Spleen (tissue), 11 donors: Measurements from ENCODE around the gene RAB14. TPM values are rescaled to one million over a fixed set of nuclear protein-coding genes. Genes with fewer than 3 reads are reported as not detected.

Experiments used
- DNase-seq: peaks from one replicate; pipeline ENCODE4 v3.0.0-alpha.2; 2020
- H3K27ac ChIP-seq, 8 donors: fragments of 200-600 bp; sonication (generic) in 7 of 8; 1 replicate in 4 of 8; 2 replicates in 4 of 8; pipeline versions ENCODE4 v1.5.0 to v1.8.0; 2016 to 2021; ENCODE audit warnings: inconsistent platforms in 4 of 8, mild to moderate bottlenecking in 4 of 8, moderate library complexity in 1 of 8
- H3K27me3 ChIP-seq, 7 donors: fragments of 200-600 bp; sonication (generic) in 6 of 7; replicated peaks in 1 of 7; 1 replicate in 4 of 7; 2 replicates in 3 of 7; pipeline versions ENCODE4 v1.5.0 to v1.8.0; 2016 to 2021; ENCODE audit warnings: inconsistent platforms in 3 of 7, mild to moderate bottlenecking in 1 of 7
- H3K36me3 ChIP-seq, 6 donors: fragments of 200-600 bp; sonication (generic) in 5 of 6; 1 replicate in 4 of 6; 2 replicates in 2 of 6; pipeline versions ENCODE4 v1.5.0 to v1.8.0; 2016 to 2021; ENCODE audit warnings: inconsistent platforms in 2 of 6
- H3K4me1 ChIP-seq, 6 donors: fragments of 200-600 bp; sonication (generic) in 5 of 6; 1 replicate in 3 of 6; 2 replicates in 3 of 6; pipeline versions ENCODE4 v1.5.0 to v1.8.0; 2016 to 2021; ENCODE audit warnings: inconsistent platforms in 3 of 6
- H3K4me3 ChIP-seq, 8 donors: fragments of 200-600 bp; sonication (generic) in 7 of 8; 1 replicate in 4 of 8; 2 replicates in 4 of 8; pipeline versions ENCODE4 v1.5.0 to v1.8.0; 2016 to 2021; ENCODE audit warnings: inconsistent platforms in 4 of 8, mild to moderate bottlenecking in 4 of 8, moderate library complexity in 2 of 8
- H3K9me3 ChIP-seq, 8 donors: fragments of 200-600 bp; sonication (generic) in 7 of 8; 1 replicate in 4 of 8; 2 replicates in 4 of 8; pipeline versions ENCODE4 v1.5.0 to v1.8.0; 2016 to 2021; ENCODE audit warnings: inconsistent platforms in 4 of 8
- POLR2A ChIP-seq, 3 donors: fragments of 450-650 bp; IDR thresholded peaks; one replicate each; pipeline ENCODE4 v1.5.1; 2017; ENCODE audit warnings: antibody characterized with exemption in 3 of 3, mild to moderate bottlenecking in 1 of 3
- POLR2AphosphoS5 ChIP-seq, 3 donors: sonication (generic); formaldehyde crosslinking; IDR thresholded peaks; one replicate each; pipeline ENCODE4 v1.5.1; 2017; ENCODE audit warnings: antibody characterized with exemption in 3 of 3
- WGBS, 5 donors: extraction: QIAGEN DNeasy Blood & Tissue Kit in 3 of 5; methylation state at CpG; one replicate each; pipeline versions ENCODE4 v1.1.5 to v1.1.7; 2013 to 2018; 5-methylcytosine and 5-hydroxymethylcytosine counted together
- intact Hi-C: fragments of 100-400 bp; cut with DNase I; formaldehyde crosslinking; loops from one replicate; pipeline ENCODE4 v1.15.0; 2023; ENCODE audit warnings: low total_unique reads
- polyA plus RNA-seq, 3 donors: library from polyadenylated mRNA; stranded (reverse); fragments of 200-250 nt; gene quantifications; one replicate each; pipeline ENCODE4 v1.2.1, GENCODE V29; 2013
- total RNA-seq, 7 donors: library from RNA; depleted of rRNA in 3 of 7; stranded (reverse); fragments of >200 nt in 3 of 7; fragmentation: NEBNext Ultra II Directional in 4 of 7; extraction: Animal tissue kit (Norgen Biotek cat#: 25700) in 4 of 7; gene quantifications; one replicate each; pipeline versions ENCODE4 v1.1.0 to v1.2.1, GENCODE V29; 2016 to 2021
- TF ChIP-seq, protein P1 (sequence below), 11 experiments: fragments of 200-600 bp in 7 of 11; fragments of 450-650 bp in 4 of 11; sonication (generic) in 4 of 11; IDR thresholded peaks in 8 of 11; conservative IDR thresholded peaks in 3 of 11; 1 replicate in 7 of 11; 2 replicates in 4 of 11; pipeline versions ENCODE4 v1.4.0 to v1.8.0; 2016 to 2021; ENCODE audit warnings: antibody characterized with exemption in 11 of 11, inconsistent platforms in 4 of 11, mild to moderate bottlenecking in 1 of 11
- donor health status: healthy with polysubstance abuse.
- donor health status: DM: no; HTN: no; CAD: no; lungs with moderate emphysema.
- donor health status: DM: no; HTN: no; CAD: no.
- donor health status: Bipolar disorder and iron deficiency.
- donor health status: healthy.
- donor health status: DM: no; HTN: no; CAD: no.
- donor health status: DM: yes; HTN: yes; CAD: no.

The RAB14 gene
- total and polyA plus RNA-seq, 10 donors: 20.4 to 75.2 (median 49.6) TPM

- WGBS, 5 donors: 42 to 54% (median 49%) methylated on average over 4 of the region's 4 CpGs
Observed at GRCh38 chr9:121198512-121199042, 3.1 kb downstream of the RAB14 start.

GRCh38 chr9:121197132-121197531 lies 4.5 kb downstream of the RAB14 start:
- no peak for DNase-seq
- peak overlapping the region in 1 of 8 donors; percentile 3 for H3K4me3 ChIP-seq
- TF ChIP-seq, protein P1, sequence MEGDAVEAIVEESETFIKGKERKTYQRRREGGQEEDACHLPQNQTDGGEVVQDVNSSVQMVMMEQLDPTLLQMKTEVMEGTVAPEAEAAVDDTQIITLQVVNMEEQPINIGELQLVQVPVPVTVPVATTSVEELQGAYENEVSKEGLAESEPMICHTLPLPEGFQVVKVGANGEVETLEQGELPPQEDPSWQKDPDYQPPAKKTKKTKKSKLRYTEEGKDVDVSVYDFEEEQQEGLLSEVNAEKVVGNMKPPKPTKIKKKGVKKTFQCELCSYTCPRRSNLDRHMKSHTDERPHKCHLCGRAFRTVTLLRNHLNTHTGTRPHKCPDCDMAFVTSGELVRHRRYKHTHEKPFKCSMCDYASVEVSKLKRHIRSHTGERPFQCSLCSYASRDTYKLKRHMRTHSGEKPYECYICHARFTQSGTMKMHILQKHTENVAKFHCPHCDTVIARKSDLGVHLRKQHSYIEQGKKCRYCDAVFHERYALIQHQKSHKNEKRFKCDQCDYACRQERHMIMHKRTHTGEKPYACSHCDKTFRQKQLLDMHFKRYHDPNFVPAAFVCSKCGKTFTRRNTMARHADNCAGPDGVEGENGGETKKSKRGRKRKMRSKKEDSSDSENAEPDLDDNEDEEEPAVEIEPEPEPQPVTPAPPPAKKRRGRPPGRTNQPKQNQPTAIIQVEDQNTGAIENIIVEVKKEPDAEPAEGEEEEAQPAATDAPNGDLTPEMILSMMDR (IDR thresholded peaks at IDR 0.05 in 8 of 11, conservative IDR thresholded peaks at IDR 0.05 in 3 of 11): no peak
- TF ChIP-seq POLR2A (IDR thresholded peaks at IDR 0.05) (no peak), POLR2AphosphoS5 (IDR thresholded peaks at IDR 0.05) (no peak)
- H3K36me3 ChIP-seq: no peaks in the 10 kb centered on the region
- H3K4me1 ChIP-seq: peaks cover 68 to 91% (median 85%) of the 10 kb centered on the region in 6 donors
- H3K27ac ChIP-seq: no peak overlapping the region
- 86 to 100% (median 90%) methylated on average over 1 of the region's 1 CpG for WGBS, 5 donors
- no peaks in the 10 kb centered on the region for H3K9me3 ChIP-seq
- H3K27me3 ChIP-seq: no peaks in the 10 kb centered on the region
- intact Hi-C loops: no loop called here

More at GRCh38 chr9:121198512-121199042, 3.1 kb downstream of the RAB14 start:
- Histone ChIP-seq H3K9me3 (no peaks in the 10 kb centered on the region), H3K4me3 (peak overlapping the region in 3 of 8 donors; percentile 87 to 98 (median 97)), H3K4me1 (peaks cover 59 to 91% (median 77%) of the 10 kb centered on the region in 6 donors), H3K27ac (no peak overlapping the region), H3K27me3 (no peaks in the 10 kb centered on the region), H3K36me3 (no peaks in the 10 kb centered on the region)
- intact Hi-C loops: no loop called here
- TF ChIP-seq POLR2AphosphoS5 (IDR thresholded peaks at IDR 0.05): no peak
- no peak for TF ChIP-seq POLR2A (IDR thresholded peaks at IDR 0.05)
- no peak for DNase-seq

DNA sequence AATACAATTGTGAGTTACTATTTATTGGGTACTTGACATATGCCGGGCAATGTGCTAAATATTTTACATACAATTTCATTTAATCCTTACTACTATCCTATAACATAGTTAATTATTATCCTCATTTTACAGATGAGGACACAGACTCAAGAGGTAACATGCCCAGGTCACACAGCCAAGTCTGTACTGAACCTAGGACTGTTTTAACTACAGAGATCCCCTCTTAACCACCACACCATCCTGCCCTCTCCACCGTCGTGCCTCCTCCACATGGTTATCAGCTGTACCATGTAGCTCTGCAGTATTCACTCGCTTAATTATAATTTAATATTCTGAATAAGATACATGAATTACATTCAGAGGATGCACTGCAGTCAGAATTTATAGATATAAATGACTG lies 5.3 kb downstream of the RAB14 start:
- TF ChIP-seq POLR2A (IDR thresholded peaks at IDR 0.05): no peak
- TF ChIP-seq, protein P1 (IDR thresholded peaks at IDR 0.05 in 8 of 11, conservative IDR thresholded peaks at IDR 0.05 in 3 of 11): no peak
- no peak for TF ChIP-seq POLR2AphosphoS5 (IDR thresholded peaks at IDR 0.05)
- Histone ChIP-seq H3K27ac (no peak overlapping the region), H3K9me3 (no peaks in the 10 kb centered on the region), H3K4me3 (peak overlapping the region in 1 of 8 donors; percentile 7), H3K36me3 (no peaks in the 10 kb centered on the region), H3K27me3 (no peaks in the 10 kb centered on the region), H3K4me1 (peaks cover 74 to 97% (median 92%) of the 10 kb centered on the region in 6 donors)
- DNase-seq: no peak
- intact Hi-C loops: no loop called here
- WGBS, 5 donors: 44 to 48% (median 45%) methylated on average over 4 of the region's 4 CpGs

- 4 to 17% (median 8%) methylated on average over 1 of the region's 1 CpG for WGBS, 5 donors
- Histone ChIP-seq H3K4me3 (no peak overlapping the region), H3K4me1 (peaks cover 70 to 100% (median 98%) of the 10 kb centered on the region in 6 donors), H3K36me3 (peaks cover 0 to 7% (median 0%) of the 10 kb centered on the region in 6 donors), H3K9me3 (no peaks in the 10 kb centered on the region), H3K27ac (peak overlapping the region in 1 of 8 donors; percentile 3), H3K27me3 (no peaks in the 10 kb centered on the region)
- intact Hi-C loops: no loop called here
- DNase-seq: no peak
- TF ChIP-seq POLR2AphosphoS5 (IDR thresholded peaks at IDR 0.05) (no peak), POLR2A (IDR thresholded peaks at IDR 0.05) (no peak)
- TF ChIP-seq, protein P1 (IDR thresholded peaks at IDR 0.05 in 8 of 11, conservative IDR thresholded peaks at IDR 0.05 in 3 of 11): no peak
Observed at GRCh38 chr9:121194730-121195129, 6.9 kb downstream of the RAB14 start.
